Neural cell (in vitro differentiated cells): ENCODE data around the gene C9orf43. TPM values are rescaled to one million over a fixed set of nuclear protein-coding genes. Genes with fewer than 3 reads are reported as not detected.

Experiments
- H2AFZ ChIP-seq: fragments of 200-600, 300-800 bp; sonication (generic), shearing (Covaris generic); 2 replicates; pipeline ENCODE4 v1.6.0; 2014; ENCODE audit warnings: low read depth, mild to moderate bottlenecking, antibody characterized with exemption, low read length, moderate library complexity
- H3F3A ChIP-seq: fragments of 200-600 bp; shearing (Covaris generic); 2 replicates; pipeline ENCODE4 v1.6.1; 2016; ENCODE audit warnings: mild to moderate bottlenecking, moderate library complexity, mixed read lengths, antibody characterized with exemption, low read length; ENCODE audit not compliant: insufficient read depth, poor library complexity, severe bottlenecking
- H3K27ac ChIP-seq: fragments of 200-600, 300-800 bp; sonication (generic), shearing (Covaris generic); 2 replicates; pipeline ENCODE4 v1.5.1; 2014; ENCODE audit warnings: mild to moderate bottlenecking, low read length, moderate library complexity
- H3K27me3 ChIP-seq: fragments of 300-800, 200-600 bp; sonication (generic), shearing (Covaris generic); 2 replicates; pipeline ENCODE4 v1.6.0; 2014; ENCODE audit warnings: mild to moderate bottlenecking, low read depth, low read length, moderate library complexity; ENCODE audit not compliant: insufficient read depth
- H3K36me3 ChIP-seq: fragments of 300-800, 200-600 bp; sonication (generic), shearing (Covaris generic); 2 replicates; pipeline ENCODE4 v1.5.1; 2014; ENCODE audit warnings: mild to moderate bottlenecking, antibody characterized with exemption, low read length, moderate library complexity; ENCODE audit not compliant: insufficient read depth
- H3K4me2 ChIP-seq: fragments of 300-800, 200-600 bp; sonication (generic), shearing (Covaris generic); 2 replicates; pipeline ENCODE4 v1.6.0; 2014; ENCODE audit warnings: mild to moderate bottlenecking, low read length
- H3K4me3 ChIP-seq: fragments of 300-800, 200-600 bp; sonication (generic), shearing (Covaris generic); 2 replicates; pipeline ENCODE4 v1.5.1; 2014; ENCODE audit warnings: mild to moderate bottlenecking, low read length, moderate library complexity
- H3K79me2 ChIP-seq: fragments of 200-600 bp; shearing (Covaris generic); replicated peaks from 2 replicates; pipeline ENCODE4 v1.6.0; 2014; ENCODE audit warnings: mild to moderate bottlenecking, low read length, moderate library complexity; ENCODE audit not compliant: insufficient read depth
- H3K9ac ChIP-seq: fragments of 300-800, 200-600 bp; sonication (generic), shearing (Covaris generic); 2 replicates; pipeline ENCODE4 v1.6.1; 2016; ENCODE audit warnings: mild to moderate bottlenecking, low read length, mixed read lengths
- H3K9me2 ChIP-seq: fragments of 200-600 bp; shearing (Covaris generic); 2 replicates; pipeline ENCODE4 v1.6.1; 2016; ENCODE audit warnings: mild to moderate bottlenecking, low read length, mixed read lengths; ENCODE audit not compliant: insufficient read depth
- H3K9me3 ChIP-seq: fragments of 200-600, 300-800 bp; sonication (generic), shearing (Covaris generic); 2 replicates; pipeline ENCODE4 v1.6.1; 2016; ENCODE audit warnings: mild to moderate bottlenecking, mixed run types, low read length, moderate library complexity, mixed read lengths
- H4K20me1 ChIP-seq: fragments of 200-600 bp; shearing (Covaris generic); 2 replicates; pipeline ENCODE4 v1.6.1; 2016; ENCODE audit warnings: mild to moderate bottlenecking, mixed run types; ENCODE audit not compliant: insufficient read depth
- EP300 ChIP-seq: fragments of 450-650 bp; conservative IDR thresholded peaks from 2 replicates; pipeline ENCODE4 v1.6.1; 2014; ENCODE audit warnings: antibody characterized with exemption, mild to moderate bottlenecking, moderate library complexity; ENCODE audit not compliant: poor library complexity, severe bottlenecking
- EZH2 ChIP-seq: fragments of 200-600, 300-800 bp; shearing (Covaris generic), sonication (generic); IDR thresholded peaks from 2 replicates; pipeline ENCODE4 v1.6.1; 2014; ENCODE audit warnings: antibody characterized with exemption, low read length, borderline replicate concordance, mild to moderate bottlenecking; ENCODE audit not compliant: insufficient read depth, poor library complexity, severe bottlenecking
- MXI1 ChIP-seq: fragments of 450-650 bp; conservative IDR thresholded peaks from 2 replicates; pipeline ENCODE4 v1.6.1; 2014; ENCODE audit warnings: antibody characterized with exemption, mild to moderate bottlenecking; ENCODE audit not compliant: poor library complexity, severe bottlenecking
- POLR2AphosphoS5 ChIP-seq: IDR thresholded peaks from 2 replicates; pipeline ENCODE4 v1.6.1; 2012
- RAD21 ChIP-seq: fragments of 450-650 bp; conservative IDR thresholded peaks from 2 replicates; pipeline ENCODE4 v1.6.1; 2014; ENCODE audit warnings: antibody characterized with exemption, mild to moderate bottlenecking, moderate library complexity
- SMC3 ChIP-seq: fragments of 450-650 bp; conservative IDR thresholded peaks from 2 replicates; pipeline ENCODE4 v1.6.1; 2014; ENCODE audit warnings: antibody characterized with exemption, mild to moderate bottlenecking, moderate library complexity; ENCODE audit not compliant: poor library complexity
- TAF1 ChIP-seq: IDR thresholded peaks from 2 replicates; pipeline ENCODE4 v1.6.1; 2012; ENCODE audit warnings: low read depth
- polyA plus RNA-seq: library from polyadenylated mRNA; depleted of rRNA; stranded (reverse); fragments of >200 nt; gene quantifications from 2 replicates; pipeline ENCODE4 v1.2.3, GENCODE V29; 2014
- TF ChIP-seq, protein P1 (sequence below): fragments of 450-650 bp; IDR thresholded peaks from 2 replicates; pipeline ENCODE4 v1.5.1; 2014; ENCODE audit warnings: antibody characterized with exemption, mild to moderate bottlenecking, moderate library complexity; ENCODE audit not compliant: poor library complexity, severe bottlenecking
- TF ChIP-seq, protein P2 (sequence below): IDR thresholded peaks from 2 replicates; pipeline ENCODE4 v1.6.1; 2012; ENCODE audit warnings: borderline replicate concordance

C9orf43 gene
- polyA plus RNA-seq, 1 donor from 2014 or later, result 0.33 TPM

DNA sequence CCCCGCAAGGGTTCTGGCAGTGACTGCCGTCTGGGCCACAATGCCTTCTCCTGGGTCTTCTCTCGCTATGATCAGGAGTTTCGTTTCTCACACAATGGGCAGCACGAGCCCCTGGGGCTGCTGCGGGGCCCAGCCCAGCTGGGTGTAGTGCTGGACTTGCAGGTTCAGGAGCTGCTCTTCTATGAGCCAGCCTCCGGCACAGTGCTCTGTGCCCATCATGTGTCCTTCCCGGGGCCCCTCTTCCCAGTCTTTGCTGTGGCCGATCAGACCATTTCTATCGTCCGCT lies 40.7 kb upstream of the C9orf43 start:
- Histone ChIP-seq H3K9ac (no peak overlapping the region), H3K79me2 (no peaks in the 10 kb centered on the region), H3K9me3 (no peaks in the 10 kb centered on the region), H3K4me3 (no peak overlapping the region), H3K27me3 (no peaks in the 10 kb centered on the region), H3K27ac (no peak overlapping the region), H4K20me1 (no peaks in the 10 kb centered on the region), H3F3A (no peaks in the 10 kb centered on the region), H3K4me2 (no peak overlapping the region), H2AFZ (no peak overlapping the region), H3K36me3 (no peaks in the 10 kb centered on the region), H3K9me2 (no peaks in the 10 kb centered on the region)
- TF ChIP-seq, protein P1, sequence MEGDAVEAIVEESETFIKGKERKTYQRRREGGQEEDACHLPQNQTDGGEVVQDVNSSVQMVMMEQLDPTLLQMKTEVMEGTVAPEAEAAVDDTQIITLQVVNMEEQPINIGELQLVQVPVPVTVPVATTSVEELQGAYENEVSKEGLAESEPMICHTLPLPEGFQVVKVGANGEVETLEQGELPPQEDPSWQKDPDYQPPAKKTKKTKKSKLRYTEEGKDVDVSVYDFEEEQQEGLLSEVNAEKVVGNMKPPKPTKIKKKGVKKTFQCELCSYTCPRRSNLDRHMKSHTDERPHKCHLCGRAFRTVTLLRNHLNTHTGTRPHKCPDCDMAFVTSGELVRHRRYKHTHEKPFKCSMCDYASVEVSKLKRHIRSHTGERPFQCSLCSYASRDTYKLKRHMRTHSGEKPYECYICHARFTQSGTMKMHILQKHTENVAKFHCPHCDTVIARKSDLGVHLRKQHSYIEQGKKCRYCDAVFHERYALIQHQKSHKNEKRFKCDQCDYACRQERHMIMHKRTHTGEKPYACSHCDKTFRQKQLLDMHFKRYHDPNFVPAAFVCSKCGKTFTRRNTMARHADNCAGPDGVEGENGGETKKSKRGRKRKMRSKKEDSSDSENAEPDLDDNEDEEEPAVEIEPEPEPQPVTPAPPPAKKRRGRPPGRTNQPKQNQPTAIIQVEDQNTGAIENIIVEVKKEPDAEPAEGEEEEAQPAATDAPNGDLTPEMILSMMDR, result no peak
- TF ChIP-seq, protein P2, sequence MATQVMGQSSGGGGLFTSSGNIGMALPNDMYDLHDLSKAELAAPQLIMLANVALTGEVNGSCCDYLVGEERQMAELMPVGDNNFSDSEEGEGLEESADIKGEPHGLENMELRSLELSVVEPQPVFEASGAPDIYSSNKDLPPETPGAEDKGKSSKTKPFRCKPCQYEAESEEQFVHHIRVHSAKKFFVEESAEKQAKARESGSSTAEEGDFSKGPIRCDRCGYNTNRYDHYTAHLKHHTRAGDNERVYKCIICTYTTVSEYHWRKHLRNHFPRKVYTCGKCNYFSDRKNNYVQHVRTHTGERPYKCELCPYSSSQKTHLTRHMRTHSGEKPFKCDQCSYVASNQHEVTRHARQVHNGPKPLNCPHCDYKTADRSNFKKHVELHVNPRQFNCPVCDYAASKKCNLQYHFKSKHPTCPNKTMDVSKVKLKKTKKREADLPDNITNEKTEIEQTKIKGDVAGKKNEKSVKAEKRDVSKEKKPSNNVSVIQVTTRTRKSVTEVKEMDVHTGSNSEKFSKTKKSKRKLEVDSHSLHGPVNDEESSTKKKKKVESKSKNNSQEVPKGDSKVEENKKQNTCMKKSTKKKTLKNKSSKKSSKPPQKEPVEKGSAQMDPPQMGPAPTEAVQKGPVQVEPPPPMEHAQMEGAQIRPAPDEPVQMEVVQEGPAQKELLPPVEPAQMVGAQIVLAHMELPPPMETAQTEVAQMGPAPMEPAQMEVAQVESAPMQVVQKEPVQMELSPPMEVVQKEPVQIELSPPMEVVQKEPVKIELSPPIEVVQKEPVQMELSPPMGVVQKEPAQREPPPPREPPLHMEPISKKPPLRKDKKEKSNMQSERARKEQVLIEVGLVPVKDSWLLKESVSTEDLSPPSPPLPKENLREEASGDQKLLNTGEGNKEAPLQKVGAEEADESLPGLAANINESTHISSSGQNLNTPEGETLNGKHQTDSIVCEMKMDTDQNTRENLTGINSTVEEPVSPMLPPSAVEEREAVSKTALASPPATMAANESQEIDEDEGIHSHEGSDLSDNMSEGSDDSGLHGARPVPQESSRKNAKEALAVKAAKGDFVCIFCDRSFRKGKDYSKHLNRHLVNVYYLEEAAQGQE, result no peak
- TF ChIP-seq TAF1, result no peak
- TF ChIP-seq MXI1, result no peak
- no peak for TF ChIP-seq SMC3
- no peak for TF ChIP-seq POLR2AphosphoS5
- TF ChIP-seq EZH2, result no peak
- TF ChIP-seq EP300, result no peak
- TF ChIP-seq RAD21, result no peak

DNA sequence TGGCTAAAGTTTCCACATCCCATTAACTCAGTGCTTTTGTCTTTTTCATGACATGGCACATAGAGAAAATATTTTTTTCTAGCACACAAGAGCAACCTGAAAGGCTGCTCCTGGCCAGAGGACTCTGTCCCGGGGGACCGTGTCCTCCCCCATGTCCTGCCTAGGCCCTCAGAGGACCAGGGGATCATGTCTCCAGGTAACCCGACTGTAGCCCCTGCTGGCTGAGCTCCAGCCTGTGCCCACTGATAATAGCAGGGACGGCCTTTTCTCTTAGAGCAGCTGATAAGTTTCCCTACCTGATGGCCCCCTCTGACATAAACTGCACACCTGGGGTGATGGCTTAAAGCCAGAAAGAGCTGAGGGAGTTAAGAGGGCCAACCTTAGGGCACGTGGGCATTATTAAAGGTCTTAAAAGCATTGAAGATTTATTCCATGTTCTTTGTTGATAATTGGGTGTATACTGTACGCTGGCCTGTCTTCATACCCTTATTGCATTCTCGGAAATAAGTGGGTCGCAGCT lies 39.7 kb upstream of the C9orf43 start:
- Histone ChIP-seq H3K27ac (no peak overlapping the region), H3K4me2 (no peak overlapping the region), H3K9ac (no peak overlapping the region), H3K27me3 (no peaks in the 10 kb centered on the region), H3K9me2 (no peaks in the 10 kb centered on the region), H3K79me2 (no peaks in the 10 kb centered on the region), H4K20me1 (no peaks in the 10 kb centered on the region), H3F3A (no peaks in the 10 kb centered on the region), H3K4me3 (no peak overlapping the region), H3K9me3 (no peaks in the 10 kb centered on the region), H2AFZ (no peak overlapping the region), H3K36me3 (no peaks in the 10 kb centered on the region)
- TF ChIP-seq EZH2 (no peak), SMC3 (no peak), POLR2AphosphoS5 (no peak)

DNA sequence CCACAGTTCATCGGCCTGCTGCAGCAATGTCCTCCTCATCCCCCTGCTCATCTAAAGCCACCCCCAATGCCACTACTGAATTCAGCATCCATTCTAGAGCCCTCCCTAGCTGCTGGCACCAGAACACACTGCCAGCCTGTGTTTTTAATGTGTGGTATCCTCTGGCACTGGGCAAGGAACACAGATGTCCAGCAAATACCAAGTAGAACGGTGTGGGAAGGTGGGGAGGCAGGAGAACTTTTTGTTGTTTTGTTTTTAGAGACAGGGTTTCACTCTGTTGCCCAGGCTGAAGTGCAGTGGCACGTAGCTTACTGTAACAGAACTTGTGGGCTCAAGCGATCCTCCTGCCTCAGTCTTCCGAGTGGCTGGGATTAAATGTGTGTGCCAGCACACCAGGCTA lies 38.5 kb upstream of the C9orf43 start:
- H3K9ac ChIP-seq, result no peak overlapping the region
- TF ChIP-seq, protein P1, result no peak
- TF ChIP-seq RAD21, result no peak
- no peak for TF ChIP-seq MXI1
- TF ChIP-seq EZH2, result no peak
- no peak for TF ChIP-seq EP300
- TF ChIP-seq, protein P2, result no peak
- no peak for TF ChIP-seq POLR2AphosphoS5
- no peak for TF ChIP-seq SMC3
- TF ChIP-seq TAF1, result no peak
- no peaks in the 10 kb centered on the region for H4K20me1 ChIP-seq
- no peaks in the 10 kb centered on the region for H3K27me3 ChIP-seq
- H2AFZ ChIP-seq, result no peak overlapping the region
- no peaks in the 10 kb centered on the region for H3K36me3 ChIP-seq
- H3K9me3 ChIP-seq, result no peaks in the 10 kb centered on the region
- no peaks in the 10 kb centered on the region for H3K9me2 ChIP-seq
- H3F3A ChIP-seq, result no peaks in the 10 kb centered on the region
- no peaks in the 10 kb centered on the region for H3K79me2 ChIP-seq
- no peak overlapping the region for H3K4me2 ChIP-seq
- H3K4me3 ChIP-seq, result no peak overlapping the region
- H3K27ac ChIP-seq, result no peak overlapping the region
